ELR (cell line): ENCODE data around the gene CYP4B1.
"Not testable (repeated sequence)": the region's sequence is repeated elsewhere in the genome, so short reads cannot be mapped to it uniquely, and the experiment has no call there.

Experiments
- DNase-seq: peaks from one replicate; pipeline ENCODE4 v3.0.0-alpha.2; 2015; ENCODE audit warnings: low read depth

Gene CYP4B1

DNA sequence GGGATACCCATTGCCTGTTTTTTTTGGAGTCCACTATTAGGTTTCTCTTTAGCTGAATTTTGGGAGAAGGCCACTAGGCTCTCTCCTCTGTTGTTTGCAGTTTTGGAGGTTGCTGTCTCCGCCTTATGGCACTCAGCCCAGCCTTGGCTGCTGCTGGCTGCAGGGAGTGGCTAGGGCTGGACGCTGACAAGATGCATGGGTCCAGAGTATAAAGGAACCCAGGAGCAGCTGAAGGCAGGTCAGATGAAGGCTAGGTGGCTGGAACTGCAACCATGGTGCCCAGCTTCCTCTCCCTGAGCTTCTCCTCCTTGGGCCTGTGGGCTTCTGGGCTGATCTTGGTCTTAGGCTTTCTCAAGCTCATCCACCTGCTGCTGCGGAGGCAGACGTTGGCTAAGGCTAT, at the start of gene CYP4B1:
TSS of gene CYP4B1 (plus strand) at position 237 of the 400 bp plus-strand sequence. CDS start at position 273, 36 bp downstream.
- DNase-seq = no peak

DNA sequence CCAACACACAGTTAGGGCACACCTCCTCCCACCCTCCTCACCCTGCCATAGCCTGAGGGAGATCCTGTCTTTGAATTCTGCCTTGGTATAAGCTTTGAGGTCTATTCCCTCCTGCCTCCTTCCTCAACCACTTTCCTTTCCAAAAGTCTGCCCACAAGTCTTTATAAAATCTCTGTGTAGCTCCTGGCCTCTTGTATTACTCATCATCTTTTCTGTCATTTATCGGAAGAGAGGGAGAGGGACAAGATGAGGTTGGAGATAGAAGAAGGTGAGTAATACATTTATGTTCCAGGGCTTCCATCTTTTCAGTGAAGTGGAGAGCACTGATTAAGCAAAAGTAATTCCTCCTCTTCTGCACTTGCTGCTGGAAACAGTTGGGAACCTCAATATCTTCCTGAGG, 49.4 kb upstream of the CYP4B1 start:
- DNase-seq = peak; percentile 3

DNA sequence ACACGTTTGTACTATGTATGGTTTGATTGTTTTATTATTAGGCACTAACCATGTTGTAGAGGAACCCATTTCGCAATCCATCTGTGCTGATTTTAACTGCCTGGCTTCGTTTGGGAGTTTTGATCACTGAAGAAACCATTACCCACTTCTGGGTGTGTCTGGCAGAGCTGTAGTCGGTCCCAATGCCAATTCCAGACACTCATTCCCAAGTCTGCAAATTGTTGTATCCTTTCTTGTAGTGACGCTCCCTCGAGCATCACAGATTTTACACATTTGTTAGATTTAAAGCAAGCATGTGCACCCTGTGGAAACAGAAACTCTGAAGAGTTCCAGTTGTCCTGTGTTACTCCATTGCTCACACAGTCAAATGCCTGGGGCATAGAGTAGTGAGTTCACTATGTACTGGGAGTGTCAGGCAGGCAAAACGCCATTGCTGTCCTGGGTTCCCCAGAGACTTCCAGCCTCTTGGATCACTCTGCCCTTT, 48.9 kb upstream of the CYP4B1 start:
- no peak for DNase-seq

DNA sequence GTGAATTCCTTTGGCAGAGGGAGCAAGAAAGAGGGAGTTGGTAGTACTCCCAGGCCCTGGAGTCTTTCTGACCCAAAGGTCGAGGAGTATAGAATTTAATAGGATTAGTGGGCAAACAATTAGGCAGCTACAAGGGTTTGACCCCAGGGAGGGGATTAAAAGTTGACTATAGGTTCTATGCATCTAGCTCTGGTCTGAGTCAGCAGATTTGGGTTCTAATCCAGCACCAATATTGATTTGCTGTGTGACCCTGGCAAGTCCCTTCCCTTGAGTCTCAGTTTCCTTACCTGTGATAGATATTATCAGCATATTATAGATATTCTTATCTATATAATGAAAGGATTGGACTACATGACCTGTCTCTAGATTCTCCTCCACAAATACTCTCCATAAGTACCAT, 44.9 kb upstream of the CYP4B1 start:
- no peak for DNase-seq

DNA sequence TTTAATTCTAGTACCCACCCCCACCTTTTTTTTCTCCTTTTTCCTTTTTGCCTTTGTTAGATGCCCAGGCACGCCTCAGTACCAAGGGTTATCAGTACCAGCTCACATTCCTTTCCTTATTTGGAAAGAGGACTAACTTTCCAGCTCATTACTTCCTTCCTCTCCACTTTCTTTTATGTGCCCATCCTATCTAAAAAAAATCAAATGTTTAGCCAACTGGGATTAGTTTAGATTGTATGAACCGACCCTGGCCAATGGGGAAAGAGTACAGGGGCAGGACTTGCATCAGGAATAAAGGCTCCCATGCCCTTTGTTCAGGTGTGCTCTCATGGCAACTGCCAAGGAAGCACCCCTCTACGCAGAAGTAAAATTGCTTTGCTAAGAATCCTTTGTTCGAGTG, 44.1 kb upstream of the CYP4B1 start:
- DNase-seq = not testable (repeated sequence)

DNA sequence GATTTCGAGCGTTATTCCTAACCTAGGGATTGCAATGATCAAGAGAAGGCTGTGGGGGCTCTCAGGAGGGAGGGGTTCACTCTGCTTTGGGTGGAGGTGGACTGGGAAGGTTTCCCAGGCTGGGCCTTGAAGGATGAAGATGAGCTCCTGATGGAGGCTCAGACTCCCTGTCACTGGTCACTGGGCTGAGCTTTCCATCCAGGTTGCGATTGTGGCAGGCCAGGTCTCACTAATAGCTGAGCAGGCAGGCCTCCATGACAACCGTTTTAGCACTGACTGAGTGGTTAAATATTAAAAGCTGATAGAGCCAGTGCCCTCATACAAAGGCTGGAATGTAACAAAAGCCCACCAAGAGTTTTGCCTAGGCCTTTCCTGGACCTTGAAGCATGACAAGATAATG, 43.7 kb upstream of the CYP4B1 start:
- no peak for DNase-seq

DNA sequence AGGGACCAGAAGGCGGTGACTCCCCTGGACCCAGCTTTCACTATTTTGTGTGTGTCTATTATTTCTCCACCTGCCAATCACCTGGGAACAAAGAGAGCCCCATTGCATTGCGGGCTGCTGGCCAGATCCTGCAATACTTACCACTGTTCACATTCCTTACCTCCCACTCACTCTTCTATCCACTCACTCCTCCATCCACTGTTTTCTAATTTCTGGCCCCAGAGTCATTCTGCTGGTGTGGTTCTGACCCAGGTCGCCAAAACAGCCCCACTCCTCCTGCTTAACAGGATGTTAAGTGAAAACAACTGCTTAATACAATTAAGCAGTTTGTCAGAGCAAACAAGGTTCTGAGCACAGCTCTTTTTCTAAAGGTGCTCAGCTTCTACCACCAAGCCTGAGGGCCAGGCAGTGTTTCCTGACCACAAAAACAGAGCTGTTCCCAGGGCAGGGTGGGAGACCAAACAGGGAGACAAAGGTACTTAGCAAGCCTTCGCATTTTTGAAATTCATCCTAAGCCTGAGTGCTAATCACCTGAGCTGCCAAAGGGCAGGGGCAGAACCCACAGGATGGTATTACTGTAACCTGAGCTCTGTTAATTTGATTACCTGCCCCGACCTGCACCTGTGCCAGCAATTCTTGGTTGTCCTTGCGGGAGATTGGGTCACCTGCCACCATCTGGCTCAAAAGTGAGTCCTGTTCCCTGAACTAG, 41.4 kb upstream of the CYP4B1 start:
- DNase-seq = no peak

DNA sequence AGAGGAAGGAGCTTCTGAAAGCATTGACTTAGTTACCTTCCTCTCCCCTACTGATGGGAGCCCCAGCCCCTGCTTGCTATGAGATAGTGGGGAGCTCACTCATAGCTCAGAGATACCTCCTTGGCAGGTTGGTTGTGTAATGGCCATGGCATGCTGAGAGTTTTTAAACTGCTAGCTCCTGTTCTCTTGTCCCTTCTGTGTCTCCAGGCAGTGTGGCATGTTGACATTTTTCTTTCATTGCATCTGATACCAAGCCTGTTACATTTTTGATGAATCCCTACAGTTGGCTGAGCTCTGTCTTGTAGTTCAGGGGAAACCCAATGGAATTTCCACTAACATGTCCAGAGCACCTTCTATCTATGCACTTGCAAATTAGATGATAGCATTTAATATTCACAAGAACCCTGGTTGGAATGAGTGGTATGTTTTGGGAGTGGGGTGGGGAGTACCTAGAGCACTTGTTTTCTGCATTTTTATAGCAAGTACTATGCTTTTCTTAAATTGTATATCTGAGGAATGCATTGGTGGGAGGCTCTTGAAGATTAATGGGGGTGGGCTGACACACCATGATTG, 40.8 kb upstream of the CYP4B1 start:
- no peak for DNase-seq

DNA sequence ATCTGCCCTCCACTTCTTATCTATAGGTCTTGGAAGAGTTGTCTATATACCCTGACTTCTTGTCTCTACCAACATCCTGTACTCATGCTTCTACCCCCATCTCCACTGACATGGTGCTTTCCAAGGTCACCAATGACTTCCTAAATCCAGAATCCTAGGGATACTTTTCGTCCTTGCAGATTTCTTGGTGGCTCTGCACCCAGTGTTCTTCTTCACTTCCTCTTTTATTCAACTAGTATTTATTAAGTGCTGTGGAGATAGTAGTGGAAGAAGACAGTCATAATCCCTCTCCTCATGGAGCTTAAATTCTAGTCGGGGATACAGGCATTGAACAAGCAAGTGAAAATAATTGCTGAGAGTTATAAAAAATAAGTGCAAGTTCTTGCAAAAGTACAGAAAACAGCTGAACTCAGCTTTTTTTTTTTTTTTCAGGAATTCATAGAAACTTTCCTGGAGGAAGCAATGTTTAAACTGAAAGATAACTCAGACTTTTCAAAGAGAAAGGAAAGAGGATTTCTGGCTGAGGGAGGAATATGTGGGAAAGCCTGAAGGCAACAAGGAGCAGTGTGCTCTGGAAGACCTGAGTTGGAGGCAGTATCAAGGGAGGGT, 38.2 kb upstream of the CYP4B1 start:
- DNase-seq = no peak

DNA sequence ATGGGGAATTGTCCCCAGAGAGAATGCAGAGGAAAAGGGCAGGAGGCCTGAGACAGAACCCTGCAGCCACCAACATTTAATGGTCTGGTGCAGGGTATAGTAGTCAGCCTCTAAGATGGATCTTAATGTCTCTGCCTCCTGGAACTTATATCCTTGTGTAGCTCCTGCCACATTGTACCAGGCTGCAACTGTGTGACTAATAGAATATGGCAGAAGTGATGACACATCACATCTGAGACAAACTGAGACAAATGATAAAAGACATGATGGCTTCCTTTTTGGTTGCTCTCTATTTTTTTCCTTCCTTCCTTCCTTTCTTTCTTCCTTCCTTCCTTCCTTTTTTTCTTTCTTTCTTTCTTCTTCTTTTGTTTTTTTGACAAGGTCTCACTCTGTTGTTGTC, 37.1 kb upstream of the CYP4B1 start:
- DNase-seq = no peak

DNA sequence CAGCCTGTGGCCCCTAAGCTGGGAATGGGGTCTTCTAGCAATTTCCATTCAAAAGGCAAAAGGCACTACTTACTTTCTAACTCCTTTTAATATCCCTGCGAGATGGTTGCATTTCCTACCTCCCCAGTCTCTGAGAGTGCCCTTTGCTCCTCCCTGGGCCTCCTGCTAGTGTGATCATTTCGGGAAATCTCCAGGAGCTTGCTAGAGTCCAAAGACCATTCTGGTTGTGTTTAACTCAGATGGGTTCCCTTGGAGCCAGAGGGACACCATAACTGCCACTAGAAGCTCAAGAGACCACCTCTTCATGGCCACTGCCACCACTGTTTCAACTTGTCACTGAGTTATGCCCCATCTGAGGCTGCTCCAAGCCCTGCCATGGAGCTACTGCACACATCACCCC, 34.4 kb upstream of the CYP4B1 start:
- DNase-seq = no peak

DNA sequence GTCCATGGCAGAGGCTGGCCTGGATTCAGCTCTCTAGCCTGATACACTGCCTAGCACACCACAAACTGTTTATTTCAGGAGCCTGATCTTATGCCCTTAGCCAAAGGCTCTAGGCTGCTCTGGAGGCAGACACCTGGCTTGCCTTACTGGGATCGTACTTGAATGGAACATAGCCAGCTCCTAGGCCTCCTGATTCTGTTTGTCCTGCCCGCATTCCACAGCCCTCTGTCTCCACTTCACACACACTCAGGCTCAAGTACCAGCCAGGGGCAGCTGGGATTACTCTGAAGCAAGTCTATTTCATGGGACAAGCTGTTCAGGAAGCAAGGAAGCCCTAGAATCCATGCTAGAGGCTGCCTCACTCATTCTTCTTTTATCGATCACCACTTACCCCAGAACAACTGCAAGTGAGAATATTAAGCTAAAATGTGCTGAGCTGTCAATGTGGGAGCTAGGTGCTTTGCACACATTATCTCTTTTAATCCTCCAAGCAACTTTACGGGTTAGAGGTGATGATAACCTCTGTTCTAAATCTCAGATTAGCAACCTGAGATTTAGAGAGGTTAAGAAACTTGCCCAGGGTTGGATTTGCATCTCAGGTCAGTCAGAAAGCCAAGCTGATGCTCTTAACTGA, 31.1 kb upstream of the CYP4B1 start:
- DNase-seq = no peak

DNA sequence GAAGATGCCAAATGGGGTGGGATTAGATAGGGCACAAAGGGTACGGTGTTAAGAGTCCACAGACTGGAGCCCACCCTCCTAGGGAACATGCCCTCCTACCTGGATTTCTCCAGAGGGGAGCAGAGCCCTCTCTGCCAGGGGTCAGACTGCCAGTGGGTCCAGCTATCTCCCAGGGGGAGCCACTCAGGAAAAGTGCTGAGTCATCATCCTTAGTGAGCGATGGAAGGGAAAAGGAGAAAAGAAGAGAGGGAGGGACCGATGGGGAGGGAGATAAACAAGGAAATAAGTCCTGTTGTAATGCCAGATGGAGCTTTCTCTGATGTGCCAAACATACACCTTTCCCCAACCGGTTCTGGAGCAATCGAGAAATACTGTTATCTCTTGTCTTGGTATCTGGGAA, 30.4 kb upstream of the CYP4B1 start:
- no peak for DNase-seq

DNA sequence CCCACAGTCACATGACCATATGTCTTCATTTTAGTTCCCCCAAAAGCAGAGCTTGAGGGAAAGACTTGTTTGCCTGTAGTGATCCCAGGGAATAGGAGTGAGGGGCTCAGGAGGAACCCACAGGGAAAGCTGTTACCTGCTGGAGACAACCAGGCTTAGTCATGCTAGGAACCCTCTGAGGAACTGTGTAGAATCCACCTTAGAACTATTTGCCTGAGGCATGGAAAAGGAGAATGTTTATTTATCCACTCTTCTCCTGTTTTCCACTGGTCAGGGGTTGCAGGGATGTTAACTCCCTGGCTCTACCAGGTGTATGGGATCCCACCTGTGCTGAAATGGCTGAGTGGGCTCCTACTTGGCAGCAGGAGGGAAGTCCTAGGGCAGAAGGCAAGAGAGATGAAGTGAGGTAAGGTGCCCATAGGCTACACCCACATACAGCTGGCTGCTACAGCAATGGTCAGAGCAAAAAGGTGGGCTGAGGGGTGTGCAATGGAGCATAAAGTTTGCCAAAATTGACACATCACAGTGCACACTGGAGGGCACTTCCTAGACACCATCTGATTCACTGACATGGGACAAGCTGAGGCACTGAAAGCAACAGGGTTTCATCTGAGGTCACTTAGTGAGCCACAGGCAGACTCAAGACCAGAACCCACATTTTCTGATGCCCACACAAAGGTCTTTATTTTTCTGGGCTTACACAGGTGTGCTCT, 29.7 kb upstream of the CYP4B1 start:
- DNase-seq = no peak

DNA sequence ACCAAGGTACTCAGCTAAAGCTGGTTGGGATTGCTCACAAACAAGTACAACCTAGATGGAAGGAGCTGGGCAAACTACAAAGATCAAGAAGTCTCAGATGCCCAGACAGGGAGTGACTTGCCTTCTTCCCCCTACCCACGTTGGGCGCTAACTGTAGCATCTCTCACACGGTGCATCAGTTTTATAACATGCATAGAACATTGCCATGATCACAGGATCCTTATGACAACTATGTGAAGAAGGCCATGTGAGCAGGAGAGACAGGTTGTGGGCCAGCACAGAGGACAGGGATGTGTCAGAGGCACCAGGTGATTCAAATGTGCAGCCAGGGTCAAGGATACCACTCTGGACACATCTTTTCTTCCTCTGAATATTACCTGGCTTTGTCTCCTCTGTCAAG, 28.3 kb upstream of the CYP4B1 start:
- no peak for DNase-seq

DNA sequence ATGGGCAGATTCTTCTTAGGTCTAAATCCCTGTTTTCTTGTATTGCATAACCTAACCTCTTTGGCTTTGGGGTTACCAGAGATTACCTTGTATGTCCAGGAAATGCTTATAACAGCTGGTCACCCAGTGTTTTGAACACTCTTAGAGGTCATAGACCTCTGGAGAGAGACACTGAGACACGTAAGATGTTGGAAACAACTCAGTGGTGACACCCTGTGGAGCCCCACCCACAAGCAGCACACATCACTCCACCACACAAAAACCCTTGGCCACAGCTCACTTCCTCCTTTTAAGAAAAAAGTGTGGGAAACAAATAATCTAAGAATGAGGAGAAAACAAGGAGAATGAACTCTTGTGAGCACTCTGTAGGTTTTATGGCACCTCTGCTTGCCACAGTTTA, 26.3 kb upstream of the CYP4B1 start:
- no peak for DNase-seq

DNA sequence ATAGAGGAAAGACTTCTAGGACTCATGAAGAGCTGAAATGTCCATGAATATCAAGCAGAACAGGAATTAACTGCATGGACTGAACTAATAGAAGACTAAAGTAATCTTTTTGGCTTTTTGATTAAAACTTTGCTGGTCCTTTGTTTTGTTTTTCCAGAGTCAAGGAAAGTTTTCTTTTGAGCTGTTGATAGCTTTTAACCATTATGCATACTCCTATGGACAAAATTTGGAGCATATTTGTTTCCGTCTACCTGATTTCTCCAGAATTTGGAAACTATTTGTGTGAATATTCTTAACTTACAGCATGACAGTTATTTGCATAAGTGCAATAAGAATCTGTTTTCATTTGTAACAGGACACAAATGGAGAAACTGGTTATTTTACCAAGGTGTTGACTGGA, 24.5 kb upstream of the CYP4B1 start:
- DNase-seq = no peak

DNA sequence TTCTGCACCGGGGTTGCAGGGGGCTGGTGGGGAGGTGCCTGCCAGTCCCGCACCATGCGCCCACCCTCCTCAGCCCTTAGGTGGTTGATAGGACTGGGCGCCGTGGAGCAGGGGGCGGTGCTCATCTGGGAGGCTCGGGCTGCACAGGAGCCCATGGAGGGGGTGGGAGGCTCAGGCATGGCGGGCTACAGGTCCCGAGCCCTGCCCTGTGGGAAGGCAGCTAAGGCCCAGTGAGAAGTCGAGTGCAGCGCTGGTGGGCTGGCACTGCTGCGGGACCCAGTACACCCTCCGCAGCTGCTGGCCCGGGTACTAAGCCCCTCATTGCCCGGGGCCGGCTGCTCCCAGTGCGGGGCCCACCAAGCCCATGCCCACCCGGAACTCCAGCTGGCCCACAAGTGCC, 20.4 kb upstream of the CYP4B1 start:
- DNase-seq = not testable (repeated sequence)

DNA sequence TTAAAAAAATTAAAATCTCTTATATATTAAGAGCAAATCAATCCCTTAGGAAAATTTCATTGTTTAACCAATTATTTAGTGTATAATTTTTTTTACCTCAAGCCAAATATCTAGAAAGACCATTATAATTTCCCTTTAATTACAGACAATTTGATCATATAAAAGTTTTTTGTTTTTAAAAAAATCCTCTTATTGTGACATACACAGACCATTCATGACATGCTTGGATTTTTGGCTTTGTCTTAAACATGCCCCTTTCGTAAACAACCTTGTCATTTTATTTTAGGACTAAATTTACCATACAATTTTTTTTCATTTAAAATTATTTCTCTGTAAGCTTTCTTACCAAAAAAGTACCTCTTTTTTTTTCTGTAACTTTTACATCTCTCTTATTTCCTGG, 14.2 kb upstream of the CYP4B1 start:
- DNase-seq = peak; percentile 10

DNA sequence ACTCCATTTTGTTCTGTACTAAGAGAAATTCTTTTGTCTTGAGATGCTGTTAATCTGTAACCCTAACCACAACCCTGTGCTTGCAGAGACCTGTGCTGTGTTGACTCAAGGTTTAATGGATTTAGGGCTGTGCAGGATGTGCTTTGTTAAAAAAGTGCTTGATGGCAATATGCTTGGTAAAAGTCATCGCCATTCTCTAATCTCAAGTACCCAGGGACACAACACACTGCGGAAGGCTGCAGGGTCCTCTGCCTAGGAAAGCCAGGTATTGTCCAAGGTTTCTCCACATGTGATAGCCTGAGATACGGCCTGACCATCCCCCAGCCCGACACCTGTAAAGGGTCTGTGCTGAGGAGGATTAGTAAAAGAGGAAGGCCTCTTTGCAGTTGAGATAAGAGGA, 10.2 kb upstream of the CYP4B1 start:
- DNase-seq = not testable (repeated sequence)

DNA sequence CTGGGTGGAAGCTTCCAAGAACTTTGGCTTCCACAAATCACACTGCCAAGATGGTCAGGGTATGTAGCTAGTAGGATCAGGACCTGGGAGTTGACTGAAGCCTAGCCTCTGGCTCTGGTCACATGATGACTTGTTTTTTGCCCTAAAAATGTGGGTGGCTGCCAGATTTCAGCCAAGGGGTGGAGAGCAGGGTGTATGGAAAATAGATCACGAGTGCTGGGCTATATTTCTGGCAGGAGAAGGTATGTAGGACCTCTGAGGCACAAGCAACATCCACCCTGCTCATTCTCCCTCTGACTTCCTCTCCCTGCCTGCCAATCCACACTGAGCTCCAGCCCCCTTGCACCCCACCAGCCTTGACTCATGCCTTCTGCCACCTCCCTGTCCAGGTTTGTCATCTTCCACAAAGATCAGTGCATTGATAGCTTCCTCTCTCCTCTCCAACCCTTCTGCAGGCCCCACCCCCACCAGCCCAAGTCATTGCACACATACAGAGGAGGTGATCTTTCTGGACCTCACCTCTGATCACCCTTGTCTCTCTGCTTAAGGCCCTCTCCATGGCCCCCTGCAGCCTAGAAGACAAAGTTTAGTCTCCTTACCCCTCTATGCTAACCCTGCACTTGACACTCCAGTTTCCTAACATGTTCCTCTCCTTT, 8.3 kb upstream of the CYP4B1 start:
- DNase-seq = no peak

DNA sequence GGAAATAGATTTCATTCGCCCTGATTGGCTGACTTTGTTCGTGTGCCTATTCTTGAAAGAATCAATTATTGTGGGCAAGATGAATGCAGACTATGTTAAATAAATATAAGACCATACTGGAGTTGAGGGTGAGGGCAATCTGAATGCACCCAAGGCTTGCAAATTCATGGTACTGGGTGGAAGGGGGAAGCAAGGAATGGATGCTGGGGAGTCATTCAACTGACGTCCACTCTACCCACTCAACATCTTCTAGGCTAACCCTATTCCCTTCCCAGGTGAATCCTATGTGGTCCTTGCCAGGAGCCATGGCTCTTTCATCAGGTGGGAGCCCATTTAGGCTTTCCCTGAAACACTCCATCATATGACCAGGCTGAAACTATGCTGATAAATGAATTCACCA, 5.7 kb upstream of the CYP4B1 start:
- no peak for DNase-seq
